Effector CD8-positive, alpha-beta T cell (primary cell): ENCODE results near the gene SOSTDC1.

Experiments used
- DNase-seq: peaks from one replicate; lab custom pipeline; 2025; lab: John Stamatoyannopoulos, UW

The SOSTDC1 gene

DNA sequence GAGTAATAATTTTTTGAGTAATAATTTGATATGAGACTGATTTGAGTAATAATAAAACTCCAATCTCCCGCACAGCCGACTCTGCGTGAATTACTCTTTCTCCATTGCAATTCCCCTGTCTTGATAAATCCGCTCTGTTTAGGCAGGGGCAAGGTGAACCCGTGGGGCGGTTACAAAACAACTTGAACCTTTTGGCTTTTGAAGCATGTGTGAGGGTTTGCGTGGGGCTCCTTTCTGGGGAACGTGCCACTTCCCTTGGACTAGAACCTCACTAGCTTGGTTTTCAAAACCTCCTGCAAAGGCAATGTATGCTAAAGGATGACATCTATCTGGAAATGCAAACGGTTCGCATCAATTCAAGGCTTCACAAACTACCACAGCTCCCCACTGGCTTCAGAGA, 45.7 kb downstream of the SOSTDC1 start:
- DNase-seq: no peak

DNA sequence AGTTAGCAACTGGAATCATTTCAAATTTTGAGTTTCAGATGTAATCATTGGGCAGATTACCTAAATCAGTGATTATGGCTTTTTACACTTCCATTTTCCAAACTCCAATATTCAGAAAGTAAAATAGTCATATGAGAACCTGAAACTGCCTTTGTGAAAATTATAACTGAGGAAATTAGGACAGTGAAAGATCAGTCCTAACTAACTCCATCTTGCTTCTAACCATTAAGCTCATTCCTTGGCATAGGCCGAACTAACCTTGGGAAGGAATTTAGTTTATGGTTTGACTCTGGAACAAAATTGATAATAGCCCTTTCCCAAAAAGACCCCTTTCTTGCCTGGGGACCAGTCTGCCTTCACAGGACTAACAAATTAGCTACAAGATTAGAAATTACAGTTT, 46.4 kb downstream of the SOSTDC1 start:
- DNase-seq: no peak

DNA sequence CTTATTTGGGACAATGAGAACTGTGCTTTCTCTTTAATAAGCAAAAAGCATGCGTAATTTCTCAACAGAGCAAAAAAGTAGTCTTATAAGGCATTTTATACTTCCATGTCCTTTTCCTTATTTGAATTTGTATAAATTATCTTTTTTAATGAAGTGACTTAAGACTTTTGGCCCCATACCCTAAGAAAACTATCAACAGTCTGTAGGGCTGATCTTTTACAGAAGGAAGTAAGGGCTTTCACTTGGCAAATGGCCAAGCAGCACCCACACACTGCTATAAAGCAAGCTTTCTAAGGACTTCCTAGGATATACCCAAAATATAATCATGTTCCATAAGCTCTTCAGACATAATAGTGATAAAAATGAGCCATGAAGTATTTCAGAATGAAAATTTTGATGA, 47.6 kb downstream of the SOSTDC1 start:
- no peak for DNase-seq

DNA sequence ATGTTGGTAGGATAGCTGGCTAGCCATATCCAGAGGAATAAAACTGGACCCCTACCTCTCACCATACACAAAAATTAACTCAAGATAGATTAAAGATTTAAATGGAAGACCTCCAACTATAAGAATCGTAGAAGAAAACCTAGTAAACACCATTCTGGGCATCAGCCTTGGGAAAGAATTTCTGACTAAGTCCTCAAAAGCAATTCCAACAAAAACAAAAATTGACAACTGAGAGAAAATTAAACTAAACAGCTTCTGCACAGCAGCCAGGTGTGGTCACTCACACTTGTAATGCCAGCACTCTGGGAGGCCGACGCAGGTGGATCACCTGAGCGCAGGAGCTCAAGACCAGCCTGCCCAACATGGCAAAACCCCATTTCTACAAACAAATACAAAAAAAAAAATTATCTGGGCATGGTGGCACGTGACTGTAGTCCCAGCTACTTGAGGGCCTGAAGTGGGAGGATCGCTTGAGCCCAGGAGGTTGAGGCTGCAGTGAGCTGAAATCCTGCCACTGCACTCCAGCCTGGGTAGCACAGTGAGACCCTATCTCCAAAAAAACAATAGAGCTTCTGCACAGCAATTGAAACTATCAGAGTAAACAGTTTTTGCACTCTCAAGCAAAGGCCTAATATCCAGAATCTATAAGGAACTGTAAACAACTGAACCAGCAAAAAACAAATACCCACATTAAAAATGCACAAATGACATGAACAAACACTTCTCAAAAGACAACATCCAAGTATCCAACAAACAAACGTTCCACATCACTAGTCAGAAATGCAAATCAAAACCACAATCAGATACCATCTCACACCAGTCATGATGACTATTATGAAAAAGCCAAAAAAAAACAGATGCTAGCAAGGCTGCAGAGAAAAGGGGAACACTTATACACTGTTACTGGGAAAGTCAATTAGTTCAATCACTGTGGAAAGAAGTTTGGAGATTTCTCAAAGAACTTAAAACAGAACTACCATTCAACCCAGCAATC, 49.0 kb downstream of the SOSTDC1 start:
- no peak for DNase-seq

DNA sequence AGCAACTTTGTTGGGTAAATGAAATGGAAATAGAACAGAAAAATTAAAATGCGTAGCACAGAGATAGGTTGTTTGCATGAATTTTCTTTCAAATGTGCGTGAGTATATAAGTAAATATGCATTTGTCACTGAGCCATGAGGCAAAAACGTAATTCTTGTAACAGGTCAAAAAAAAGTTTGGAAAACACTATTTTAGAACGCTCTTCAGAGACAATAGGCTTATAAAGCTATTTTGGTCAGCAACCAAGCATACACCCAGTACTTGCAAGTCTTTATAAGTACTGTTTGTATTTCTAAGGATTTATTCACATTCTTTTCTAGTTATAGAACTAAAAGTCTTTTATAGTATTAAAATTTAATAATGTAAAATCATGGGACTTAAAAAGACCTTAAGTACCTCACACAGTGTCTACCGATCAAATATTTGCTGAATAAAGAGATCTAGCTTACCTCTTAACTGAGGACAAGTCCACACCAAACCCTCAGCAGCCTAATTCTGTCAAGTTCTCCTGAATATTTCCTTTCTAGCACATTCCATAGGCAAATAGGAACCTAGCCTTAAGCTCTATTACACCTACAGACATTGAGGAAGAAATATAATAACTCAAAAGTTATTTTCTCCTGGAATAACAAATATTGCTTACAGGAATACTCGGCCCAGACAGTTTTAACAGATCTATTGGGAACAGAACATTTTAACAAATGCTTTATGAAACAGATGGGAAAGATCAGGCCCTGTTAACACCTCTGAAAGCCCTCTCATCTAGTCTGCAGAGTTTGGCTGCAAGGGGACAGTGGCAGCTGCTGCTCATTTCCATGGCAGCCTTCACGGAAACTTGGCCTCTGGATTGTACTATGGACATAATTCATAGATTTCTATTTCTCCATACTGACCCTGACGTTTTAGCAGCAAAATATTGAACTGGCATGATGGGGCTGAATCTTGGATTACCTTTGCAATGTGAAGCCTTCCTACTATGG, 53.0 kb downstream of the SOSTDC1 start:
- no peak for DNase-seq
